Left ventricle myocardium inferior (tissue), 1 donor: ENCODE results near the gene LONP1. TPM values are rescaled to one million over a fixed set of nuclear protein-coding genes. Genes with fewer than 3 reads are reported as not detected.
"Not testable (repeated sequence)": the region's sequence is repeated elsewhere in the genome, so short reads cannot be mapped to it uniquely, and the experiment has no call there.

Source experiments
- DNase-seq: peaks from one replicate; pipeline ENCODE4 v3.0.0-alpha.2; 2020
- H3K27ac ChIP-seq: fragments of 200-600 bp; replicated peaks from 2 replicates; pipeline ENCODE4 v1.8.0; 2021
- H3K27me3 ChIP-seq: fragments of 200-600 bp; 2 replicates; pipeline ENCODE4 v1.8.0; 2021; ENCODE audit warnings: low read depth
- H3K36me3 ChIP-seq: fragments of 200-600 bp; 2 replicates; pipeline ENCODE4 v1.8.0; 2021
- H3K4me1 ChIP-seq: fragments of 200-600 bp; 2 replicates; pipeline ENCODE4 v1.8.0; 2021
- H3K4me3 ChIP-seq: fragments of 200-600 bp; 2 replicates; pipeline ENCODE4 v1.8.0; 2021; ENCODE audit warnings: mild to moderate bottlenecking, moderate library complexity
- H3K9me3 ChIP-seq: fragments of 200-600 bp; replicated peaks from 2 replicates; pipeline ENCODE4 v1.8.0; 2021
- intact Hi-C: fragments of 100-400 bp; cut with micrococcal nuclease; formaldehyde crosslinking; loops from one replicate; pipeline ENCODE4 v1.11.0; 2022
- total RNA-seq: library from RNA; stranded (reverse); fragmentation: NEBNext Ultra II Directional; extraction: Animal tissue kit (Norgen Biotek cat#: 25700); gene quantifications from one replicate; pipeline ENCODE4 v1.2.1, GENCODE V29; 2021
- TF ChIP-seq, protein P1 (sequence below): fragments of 200-600 bp; IDR thresholded peaks from 2 replicates; pipeline ENCODE4 v1.8.0; 2021; ENCODE audit warnings: antibody characterized with exemption, mild to moderate bottlenecking, borderline replicate concordance
- donor health status: DM: no; HTN: yes; CAD: no; lungs with severe emphysema.

Gene LONP1
- total RNA-seq, 1 donor from 2014 or later, result 104 TPM

DNA sequence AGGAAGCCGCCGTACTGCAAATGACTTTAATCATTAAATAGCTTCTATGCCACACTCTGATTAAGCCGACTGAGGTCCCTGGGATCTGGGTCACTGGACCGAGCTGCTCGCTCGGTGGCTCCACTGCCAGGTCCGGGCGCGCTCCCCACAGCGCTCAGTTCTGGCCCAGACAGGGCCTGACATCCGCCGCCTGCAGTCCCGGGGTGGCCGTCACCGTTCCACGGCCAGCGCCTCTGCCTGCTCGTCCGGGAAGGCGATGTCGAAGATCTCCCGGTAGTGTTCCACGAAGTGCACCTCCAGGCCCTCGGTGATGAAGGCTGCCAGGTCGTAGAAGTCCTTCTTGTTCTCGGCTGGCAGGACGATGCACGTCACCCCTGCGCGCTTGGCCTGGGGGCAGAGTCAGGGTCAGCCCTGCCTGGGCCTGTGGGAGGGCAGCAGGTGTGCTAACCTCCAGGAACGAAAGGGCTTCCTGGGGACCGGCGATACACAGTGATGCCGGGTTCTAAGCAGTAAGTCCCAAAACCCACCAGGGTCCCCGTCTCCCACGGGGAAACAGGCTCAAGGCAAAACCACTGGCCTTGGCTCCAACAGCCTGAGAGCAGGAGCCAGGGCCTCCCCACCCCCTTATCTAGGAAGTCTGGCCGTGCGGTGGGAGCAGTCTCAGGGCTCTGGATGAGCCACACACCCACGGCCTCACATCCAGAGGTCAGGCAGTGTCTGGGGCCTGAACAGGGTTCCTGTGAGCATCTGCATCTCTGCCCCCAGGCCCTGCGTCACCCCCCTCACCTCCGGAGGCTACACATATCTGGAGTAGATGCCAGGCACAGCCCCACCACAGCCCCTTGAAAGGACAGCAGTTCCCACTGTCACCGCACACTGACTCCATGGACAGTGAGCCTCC is 27.9 kb downstream of the LONP1 start:
- Histone ChIP-seq H3K4me3 (peak overlapping the region; percentile 96), H3K27ac (peak overlapping the region; percentile 94), H3K27me3 (no peaks in the 10 kb centered on the region), H3K36me3 (peaks cover 57% of the 10 kb centered on the region), H3K4me1 (peaks cover 42% of the 10 kb centered on the region), H3K9me3 (no peaks in the 10 kb centered on the region)
- intact Hi-C loops, result no loop called here
- no peak for DNase-seq
- TF ChIP-seq, protein P1, sequence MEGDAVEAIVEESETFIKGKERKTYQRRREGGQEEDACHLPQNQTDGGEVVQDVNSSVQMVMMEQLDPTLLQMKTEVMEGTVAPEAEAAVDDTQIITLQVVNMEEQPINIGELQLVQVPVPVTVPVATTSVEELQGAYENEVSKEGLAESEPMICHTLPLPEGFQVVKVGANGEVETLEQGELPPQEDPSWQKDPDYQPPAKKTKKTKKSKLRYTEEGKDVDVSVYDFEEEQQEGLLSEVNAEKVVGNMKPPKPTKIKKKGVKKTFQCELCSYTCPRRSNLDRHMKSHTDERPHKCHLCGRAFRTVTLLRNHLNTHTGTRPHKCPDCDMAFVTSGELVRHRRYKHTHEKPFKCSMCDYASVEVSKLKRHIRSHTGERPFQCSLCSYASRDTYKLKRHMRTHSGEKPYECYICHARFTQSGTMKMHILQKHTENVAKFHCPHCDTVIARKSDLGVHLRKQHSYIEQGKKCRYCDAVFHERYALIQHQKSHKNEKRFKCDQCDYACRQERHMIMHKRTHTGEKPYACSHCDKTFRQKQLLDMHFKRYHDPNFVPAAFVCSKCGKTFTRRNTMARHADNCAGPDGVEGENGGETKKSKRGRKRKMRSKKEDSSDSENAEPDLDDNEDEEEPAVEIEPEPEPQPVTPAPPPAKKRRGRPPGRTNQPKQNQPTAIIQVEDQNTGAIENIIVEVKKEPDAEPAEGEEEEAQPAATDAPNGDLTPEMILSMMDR, result no peak

DNA sequence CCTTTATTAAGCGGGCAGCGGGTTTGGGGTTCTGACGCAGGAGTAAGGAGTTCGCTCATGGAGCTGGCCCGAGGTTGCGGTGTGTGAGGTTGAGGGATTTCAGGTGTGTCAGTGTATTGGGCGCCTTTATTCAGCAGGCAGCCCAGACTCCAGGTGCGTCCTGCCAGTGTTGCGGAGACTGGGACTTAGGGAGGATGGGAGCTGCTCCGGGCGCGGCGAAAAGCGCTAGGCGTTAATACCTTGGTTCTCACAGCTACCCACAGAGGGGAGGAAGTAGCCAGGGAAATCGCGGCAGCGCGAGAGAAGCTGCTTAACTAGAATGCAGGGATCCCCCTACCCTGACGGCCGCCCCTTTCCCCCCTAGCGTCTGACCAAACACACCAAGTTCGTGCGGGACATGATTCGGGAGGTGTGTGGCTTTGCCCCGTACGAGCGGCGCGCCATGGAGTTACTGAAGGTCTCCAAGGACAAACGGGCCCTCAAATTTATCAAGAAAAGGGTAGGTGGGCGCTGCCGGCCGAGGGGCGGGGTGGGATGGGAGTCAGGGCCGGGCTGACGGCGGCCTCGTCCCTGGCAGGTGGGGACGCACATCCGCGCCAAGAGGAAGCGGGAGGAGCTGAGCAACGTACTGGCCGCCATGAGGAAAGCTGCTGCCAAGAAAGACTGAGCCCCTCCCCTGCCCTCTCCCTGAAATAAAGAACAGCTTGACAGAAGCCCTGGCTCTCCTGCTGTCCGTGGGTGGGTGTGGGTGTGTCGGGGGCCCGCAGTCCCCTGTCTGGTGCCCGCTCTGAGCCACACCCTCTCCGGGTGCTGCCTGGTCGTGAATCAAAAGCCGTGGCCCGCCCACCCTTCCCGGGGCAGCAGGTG is 28.8 kb downstream of the LONP1 start:
- Histone ChIP-seq H3K9me3 (no peaks in the 10 kb centered on the region), H3K27ac (peak overlapping the region; percentile 94), H3K27me3 (no peaks in the 10 kb centered on the region), H3K4me3 (peak overlapping the region; percentile 96), H3K4me1 (peaks cover 51% of the 10 kb centered on the region), H3K36me3 (peaks cover 48% of the 10 kb centered on the region)
- TF ChIP-seq, protein P1, result no peak
- intact Hi-C loops, result no loop called here
- DNase-seq, result peak; percentile 81

DNA sequence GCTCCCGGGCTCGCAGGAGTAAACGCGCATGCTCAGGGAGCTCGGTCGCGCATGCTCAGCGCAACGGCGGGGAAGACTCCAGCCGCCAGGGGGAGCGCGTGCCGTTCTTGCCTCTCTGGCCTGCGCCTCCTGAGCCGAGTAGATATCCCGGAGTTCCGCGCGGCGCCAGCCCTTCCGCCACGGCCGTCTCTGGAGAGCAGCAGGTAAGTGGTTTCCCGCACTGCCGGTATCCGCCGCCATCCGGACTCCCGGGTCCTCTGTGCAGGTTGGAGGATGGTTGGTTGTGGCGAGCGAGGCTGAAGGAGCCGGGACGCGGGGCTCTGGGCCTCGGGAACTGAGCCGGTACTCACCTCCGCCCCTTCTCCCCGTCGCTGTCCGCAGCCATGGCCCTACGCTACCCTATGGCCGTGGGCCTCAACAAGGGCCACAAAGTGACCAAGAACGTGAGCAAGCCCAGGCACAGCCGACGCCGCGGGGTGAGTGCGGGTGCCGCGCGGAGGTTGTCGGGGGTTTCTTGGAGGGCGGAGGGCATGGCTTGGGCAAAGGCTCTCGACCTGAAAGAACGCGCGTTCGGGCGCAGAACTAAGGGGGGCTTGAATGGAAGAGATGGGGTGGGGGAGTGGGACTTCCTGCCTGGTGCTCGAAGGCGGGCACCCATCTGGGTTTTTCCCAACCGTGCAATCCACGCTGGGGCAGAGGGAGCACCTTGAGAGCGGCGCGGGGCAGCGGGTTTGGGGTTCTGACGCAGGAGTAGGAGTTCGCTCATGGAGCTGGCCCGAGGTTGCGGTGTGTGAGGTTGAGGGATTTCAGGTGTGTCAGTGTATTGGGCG is 29.6 kb downstream of the LONP1 start, which contains the start of gene RPL36:
RPL36 (plus strand) TSS at position 171 of the 830 bp plus-strand sequence; CDS start at position 384, 213 bp downstream.
- Histone ChIP-seq H3K27me3 (no peaks in the 10 kb centered on the region), H3K27ac (peak within 1 kb of the TSS; percentile 94), H3K9me3 (no peaks in the 10 kb centered on the region), H3K4me1 (peaks cover 53% of the 10 kb centered on the region), H3K4me3 (peak within 1 kb of the TSS; percentile 96), H3K36me3 (peaks cover 39% of the 10 kb centered on the region)
- intact Hi-C loops, result no loop called here
- TF ChIP-seq, protein P1, result peak; percentile 96
- DNase-seq, result peak; percentile 98

DNA sequence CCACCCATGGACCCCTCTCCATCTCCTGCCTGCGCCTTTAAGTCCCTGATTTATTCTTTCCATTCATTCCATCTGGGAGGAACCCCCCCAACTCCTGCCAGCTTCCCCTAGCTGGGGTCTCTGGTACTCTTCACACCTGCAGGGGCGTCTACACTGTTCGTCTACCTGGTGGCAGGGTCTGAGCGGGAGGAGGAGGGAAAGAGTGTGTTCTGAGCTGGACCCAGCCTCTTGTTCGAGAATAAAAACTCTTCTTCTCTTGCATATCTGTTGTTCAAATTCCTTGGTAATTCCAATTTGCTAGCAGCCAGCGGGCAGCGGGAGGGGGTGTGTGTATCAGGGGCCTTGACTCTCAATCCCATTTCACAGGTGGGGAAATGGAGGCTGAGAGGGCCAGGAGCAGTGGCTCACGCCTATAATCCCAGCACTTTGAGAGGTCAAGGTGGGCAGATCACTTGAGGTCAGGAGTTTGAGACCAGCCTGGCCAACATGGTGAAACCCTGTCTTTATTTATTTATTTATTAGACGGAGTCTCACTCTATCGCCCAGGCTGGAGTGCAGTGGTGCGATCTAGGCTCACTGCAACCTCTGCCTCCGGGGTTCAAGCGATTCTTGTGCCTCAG is 31.6 kb downstream of the LONP1 start:
- H3K9me3 ChIP-seq, intact Hi-C loops: not testable (repeated sequence)
- H3K4me1 ChIP-seq, result peaks cover 53% of the 10 kb centered on the region

DNA sequence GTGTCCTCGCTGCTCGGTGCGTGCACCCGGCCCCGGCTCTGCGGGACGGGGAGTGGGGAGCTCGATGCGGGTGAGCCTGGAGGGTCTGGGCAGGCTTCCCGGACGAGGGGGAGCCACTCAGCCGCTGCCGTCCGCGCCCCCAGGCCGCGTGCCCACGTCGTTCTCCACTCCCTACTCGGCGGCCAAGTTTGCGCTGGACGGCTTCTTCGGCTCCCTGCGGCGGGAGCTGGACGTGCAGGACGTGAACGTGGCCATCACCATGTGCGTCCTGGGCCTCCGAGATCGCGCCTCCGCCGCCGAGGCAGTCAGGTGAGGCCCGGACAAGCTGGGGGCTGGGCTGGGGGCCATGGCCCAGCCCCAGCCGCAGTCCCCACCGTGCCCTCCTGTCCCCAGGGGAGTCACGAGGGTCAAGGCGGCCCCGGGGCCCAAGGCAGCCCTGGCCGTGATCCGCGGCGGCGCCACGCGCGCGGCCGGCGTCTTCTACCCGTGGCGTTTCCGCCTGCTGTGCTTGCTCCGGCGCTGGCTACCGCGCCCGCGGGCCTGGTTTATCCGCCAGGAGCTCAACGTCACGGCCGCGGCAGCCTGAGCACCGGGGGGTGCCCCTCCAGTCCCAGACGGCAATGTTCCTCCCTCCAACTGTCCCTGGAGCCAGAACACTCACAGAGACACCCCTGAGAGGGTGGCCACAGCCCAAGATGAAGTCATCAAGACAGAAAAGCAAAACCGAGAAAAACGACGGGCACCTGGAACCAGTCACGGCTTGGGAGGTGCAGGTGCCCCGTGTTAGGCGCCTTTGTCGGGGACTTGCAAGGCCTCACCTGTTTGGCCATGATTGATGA is 32.4 kb downstream of the LONP1 start:
- Histone ChIP-seq H3K9me3 (no peaks in the 10 kb centered on the region), H3K36me3 (peaks cover 12% of the 10 kb centered on the region), H3K4me1 (peaks cover 45% of the 10 kb centered on the region), H3K27ac (peak overlapping the region; percentile 89), H3K27me3 (no peaks in the 10 kb centered on the region), H3K4me3 (peak overlapping the region; percentile 77)
- intact Hi-C loops, result no loop called here
- TF ChIP-seq, protein P1, result peak; percentile 25
- no peak for DNase-seq

More for the DNA sequence above, 31.6 kb downstream of the LONP1 start:
- DNase-seq, H3K27me3 ChIP-seq, H3K4me3 ChIP-seq, H3K27ac ChIP-seq: not testable (repeated sequence)
- peaks cover 20% of the 10 kb centered on the region for H3K36me3 ChIP-seq
